ENCODE data around the gene TNFRSF1B.
A peak's percentile ranks its signal among the peaks of the same experiment; 100 is the strongest.

Gene TNFRSF1B

GRCh38 chr1:12176298-12177118 is 9.7 kb downstream of the TNFRSF1B start:
- DNase-seq: no peak

DNA sequence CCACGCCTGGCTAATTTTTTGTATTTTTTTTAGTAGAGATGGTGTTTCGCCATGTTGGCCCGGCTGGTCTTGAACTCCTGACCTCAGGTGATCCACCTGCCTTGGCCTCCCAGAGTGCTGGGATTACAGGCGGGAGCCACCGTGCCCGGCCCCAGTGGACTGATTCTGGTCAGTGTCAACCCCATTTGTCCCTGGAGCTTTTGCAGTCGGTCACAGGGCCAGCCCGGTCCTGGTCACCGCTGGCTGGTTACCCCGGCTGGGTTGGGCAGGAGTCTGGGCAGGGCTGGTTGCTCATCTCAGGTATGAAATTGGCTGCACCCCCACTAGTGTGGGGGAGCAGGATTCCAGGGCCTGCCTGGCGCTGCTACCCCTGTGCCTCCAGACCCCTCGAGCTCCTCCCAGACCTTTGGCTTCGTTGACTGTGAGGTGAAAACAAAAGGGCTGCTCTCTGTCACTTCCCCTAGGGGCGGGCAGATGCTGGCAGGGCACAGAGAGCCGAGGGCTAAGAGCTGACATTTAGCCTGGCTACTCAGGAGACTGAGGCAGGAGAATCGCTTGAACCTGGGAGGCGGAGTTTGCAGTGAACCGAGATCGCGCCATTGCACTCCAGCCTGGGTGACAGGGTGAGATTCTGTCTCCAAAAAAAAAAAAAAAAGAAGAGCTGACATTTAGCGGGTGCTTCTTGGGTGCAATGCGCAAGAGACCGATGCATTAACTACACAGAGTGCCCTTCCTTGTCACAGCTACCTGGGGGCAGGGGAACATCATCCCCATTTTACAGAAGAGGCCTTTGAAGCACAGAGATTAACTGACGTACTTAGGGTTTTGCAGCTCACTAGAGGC is 10.6 kb downstream of the TNFRSF1B start:
- no peak for DNase-seq

GRCh38 chr1:12177999-12178441 is 11.2 kb downstream of the TNFRSF1B start:
- peak; percentile 33 for DNase-seq

GRCh38 chr1:12178511-12178910 is 11.7 kb downstream of the TNFRSF1B start:
- peak; percentile 6 for DNase-seq

DNA sequence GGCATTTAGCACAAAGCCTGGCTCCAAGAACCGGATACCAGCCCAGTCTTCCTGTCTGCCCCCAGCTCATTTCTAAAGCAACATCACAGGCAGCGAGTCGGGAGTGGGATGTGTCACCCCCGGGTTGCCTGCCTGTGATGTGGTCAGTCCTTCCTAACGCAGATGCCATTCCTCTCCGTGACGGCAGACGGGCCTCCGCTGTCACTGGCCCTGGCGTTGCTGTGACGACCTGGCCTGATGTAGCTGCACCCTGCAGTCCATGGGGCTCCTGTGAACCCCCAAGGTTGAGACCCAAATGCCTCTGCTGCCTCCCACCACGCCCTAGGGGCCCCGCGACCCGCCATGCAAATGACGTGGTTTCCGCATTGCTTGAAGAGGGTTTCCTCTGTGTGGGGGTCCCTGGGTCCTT is 12.3 kb downstream of the TNFRSF1B start:
- no peak for DNase-seq

GRCh38 chr1:12179676-12180075 is 12.9 kb downstream of the TNFRSF1B start:
- DNase-seq: no peak

DNA sequence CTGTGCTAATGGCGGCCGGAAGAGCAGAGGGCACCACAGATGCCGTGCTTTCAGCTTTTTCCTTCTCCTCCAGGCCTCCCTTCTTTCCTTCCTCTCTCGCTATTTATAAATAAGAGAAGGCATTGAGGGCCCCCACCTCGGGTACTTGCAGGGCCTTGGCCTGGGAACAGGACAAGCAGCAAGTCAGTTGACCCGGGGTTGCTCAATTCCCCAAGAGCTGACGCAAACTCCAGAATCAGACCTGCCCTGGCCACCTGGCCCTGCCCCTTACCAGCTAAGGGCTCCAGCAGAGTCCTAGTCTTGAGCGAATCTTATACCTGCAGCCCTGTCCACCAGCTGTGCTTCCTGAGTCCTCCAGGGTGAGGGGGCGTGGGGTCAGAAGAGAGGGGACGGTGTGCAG is 13.5 kb downstream of the TNFRSF1B start:
- no peak for DNase-seq

DNA sequence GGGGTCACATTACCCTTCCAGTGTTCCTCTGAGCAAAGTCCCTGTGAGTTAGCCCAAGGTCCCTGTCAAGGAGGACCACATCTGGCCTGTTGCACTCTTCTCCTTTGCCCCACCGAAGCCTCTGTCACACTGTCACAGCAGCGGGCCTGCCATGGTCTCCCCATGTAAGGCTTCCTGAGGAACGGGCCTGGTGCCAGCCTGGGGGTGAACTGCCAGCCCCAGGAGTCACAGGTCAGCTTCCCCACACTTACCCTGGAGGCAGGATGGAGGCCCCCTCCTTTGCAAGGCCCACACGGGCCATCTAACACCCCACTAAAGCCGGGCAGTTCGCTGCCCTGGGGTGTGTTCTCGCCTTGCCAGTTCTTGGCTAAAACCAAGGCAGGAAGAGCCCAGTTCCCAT is 14.1 kb downstream of the TNFRSF1B start:
- DNase-seq: no peak

- no peak for DNase-seq
Observed at GRCh38 chr1:12181568-12181967, 14.8 kb downstream of the TNFRSF1B start.

GRCh38 chr1:12182410-12182984 is 15.7 kb downstream of the TNFRSF1B start:
- no peak for DNase-seq

DNA sequence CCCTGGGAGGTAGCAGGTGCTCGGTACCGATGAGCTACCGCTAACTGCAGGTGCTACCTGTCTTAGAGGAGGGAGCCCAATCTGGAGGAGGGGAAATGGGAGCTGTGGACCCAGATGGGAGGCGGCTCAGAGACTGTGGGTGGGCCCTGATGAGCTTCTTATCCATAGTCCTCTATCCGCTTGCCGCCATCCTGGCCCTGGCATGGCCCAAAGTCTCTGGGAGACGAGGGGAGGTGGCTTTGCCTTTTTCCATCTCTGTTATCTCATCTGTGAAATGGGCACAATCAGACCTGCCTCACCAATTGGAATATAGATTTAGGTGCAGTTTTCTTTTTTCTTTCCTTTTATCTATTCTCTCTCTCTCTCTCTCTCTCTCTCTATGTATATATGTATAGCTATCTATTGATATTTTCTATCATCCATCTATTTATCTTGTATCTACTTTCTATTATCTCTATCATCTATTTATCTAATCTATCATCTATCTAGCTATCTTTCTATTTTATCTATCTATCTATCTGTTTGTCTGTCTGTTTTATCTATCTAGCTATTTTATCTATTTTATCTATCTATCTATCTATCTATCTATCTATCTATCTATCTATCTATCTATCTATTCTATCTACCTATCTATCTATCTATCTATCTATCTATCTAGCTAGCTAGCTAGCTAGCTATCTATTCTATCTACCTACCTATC is 16.5 kb downstream of the TNFRSF1B start:
- DNase-seq: no peak

DNA sequence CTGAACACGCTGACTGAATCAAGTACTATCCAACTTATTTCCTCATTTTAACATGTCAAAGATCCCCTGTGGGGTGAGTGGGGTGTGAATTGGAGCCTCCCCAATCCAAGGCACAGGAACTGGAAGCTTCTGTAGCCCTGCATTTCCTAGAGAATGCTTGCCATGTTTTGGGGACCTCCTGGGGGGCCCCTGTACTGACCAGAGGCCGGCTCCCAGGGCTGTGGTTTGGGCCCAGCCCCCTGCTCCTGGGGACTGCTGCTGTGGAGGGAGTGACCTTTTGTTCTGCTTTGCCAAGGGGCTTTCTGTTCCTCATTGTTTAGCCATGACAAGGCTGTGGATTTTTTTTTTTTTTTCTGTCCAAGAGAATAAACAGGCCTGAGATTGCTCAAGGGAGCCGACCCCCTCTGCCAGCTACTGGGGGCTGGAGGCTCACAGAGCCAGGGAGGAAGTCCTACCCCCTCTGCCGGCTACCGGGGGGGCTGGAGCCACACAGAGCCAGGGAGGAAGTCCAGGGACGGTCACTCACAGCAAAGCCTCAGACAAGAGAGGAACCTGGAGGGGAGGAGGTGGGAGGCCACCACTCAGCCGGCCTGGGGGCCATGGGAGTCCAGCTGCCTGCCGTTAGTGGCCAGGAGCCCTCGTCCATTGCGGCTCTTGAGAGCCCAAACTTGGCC is 17.4 kb downstream of the TNFRSF1B start:
- no peak for DNase-seq

- no peak for DNase-seq
Observed at GRCh38 chr1:12185036-12185917, 18.5 kb downstream of the TNFRSF1B start.

DNA sequence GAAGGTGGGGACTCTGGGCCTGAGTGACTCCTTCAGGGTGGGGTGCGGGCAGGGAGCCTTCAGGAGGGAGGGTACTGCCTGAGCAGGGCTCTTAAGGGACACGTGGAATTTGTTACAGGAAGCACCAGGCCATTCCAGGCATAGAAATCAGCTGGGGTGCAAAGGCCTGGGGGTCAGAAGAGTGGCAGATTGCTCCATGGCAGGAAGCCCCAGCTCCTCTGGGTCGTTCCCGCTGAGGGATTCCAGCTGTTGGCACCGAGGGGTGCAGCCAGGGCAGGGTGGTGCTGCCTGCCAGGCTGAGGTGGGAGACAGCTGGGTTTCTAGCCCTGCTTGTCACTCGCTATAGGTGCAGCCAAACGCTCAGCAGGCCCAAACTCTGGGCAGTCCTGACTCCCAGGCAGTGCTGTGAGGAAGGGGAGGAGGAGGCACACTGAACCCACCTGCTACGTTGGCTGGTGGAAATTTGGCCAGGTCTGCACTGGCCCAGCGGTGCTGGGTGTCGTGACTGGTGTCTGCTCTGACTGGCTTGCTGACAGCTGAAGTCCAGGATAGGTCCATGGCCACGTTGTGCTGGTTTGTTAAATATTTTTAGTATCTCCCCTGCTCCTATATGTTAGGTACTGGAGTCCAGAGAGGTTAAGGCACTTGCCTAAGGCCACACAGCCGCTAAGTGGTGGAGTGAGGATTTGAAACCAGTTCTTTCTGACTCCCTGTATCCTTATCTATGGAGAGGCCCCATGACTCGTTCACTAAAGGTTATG is 19.3 kb downstream of the TNFRSF1B start:
- DNase-seq: no peak

DNA sequence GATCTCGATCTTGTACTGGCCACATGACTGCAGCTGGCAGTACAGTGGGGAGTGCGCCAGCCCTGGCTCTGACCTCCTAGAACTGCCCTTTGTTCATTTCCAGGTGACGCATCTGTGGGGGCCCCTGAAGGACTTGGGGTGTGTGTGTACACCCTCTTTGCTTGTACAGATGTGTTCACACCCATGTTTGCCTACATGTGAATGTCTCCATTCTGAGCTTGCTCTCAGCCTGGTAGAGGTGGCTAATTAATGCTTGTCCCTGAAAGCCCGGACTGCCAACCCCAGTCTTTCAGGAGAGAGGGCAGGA is 19.8 kb downstream of the TNFRSF1B start:
- no peak for DNase-seq

GRCh38 chr1:12188115-12188514 is 21.3 kb downstream of the TNFRSF1B start:
- DNase-seq: no peak

DNA sequence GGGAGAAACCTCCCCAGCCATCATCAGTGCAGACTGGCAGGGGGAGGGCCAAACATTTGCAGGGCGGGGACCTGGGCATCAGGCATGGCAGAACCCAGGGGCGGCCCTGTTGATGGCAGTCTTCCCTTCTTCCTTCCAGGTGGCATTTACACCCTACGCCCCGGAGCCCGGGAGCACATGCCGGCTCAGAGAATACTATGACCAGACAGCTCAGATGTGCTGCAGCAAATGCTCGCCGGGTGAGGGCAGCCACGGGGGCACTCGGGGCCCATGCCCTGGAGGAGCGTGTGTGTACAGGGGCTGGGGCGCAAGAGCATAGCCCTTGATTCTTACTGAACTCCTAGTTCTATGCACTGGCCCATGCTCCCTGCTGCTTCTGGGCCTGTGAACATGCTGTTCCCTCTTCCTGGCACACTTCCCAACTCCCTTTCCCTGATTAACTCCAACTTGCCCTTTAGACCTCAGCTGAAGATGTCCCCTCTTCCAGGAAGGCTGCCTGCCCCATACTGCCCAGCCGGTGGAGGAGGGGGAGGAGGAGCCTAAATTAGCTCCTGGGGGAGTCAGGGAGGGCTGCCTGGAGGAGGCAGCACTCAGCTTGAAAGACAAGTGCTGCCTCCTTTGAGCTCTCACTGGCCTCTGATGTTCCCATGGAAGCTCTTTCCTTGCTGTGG is 22.0 kb downstream of the TNFRSF1B start:
- no peak for DNase-seq

DNA sequence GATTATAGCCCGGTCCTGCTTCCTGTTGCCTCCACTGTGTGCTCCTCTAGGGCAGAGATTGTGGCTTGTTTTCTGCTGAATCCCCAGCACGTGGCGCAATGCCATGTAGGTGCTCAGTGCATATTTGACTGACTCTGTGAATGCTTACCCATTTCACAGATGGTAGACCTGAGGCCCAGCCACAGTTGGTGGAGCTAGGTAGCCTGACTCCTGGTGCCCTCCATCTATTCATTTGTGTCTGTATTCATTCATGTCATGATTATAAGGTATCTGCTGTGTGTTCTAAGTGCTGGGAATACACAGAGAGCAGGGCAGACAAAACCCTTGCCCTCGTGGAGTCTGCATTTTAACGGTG is 22.5 kb downstream of the TNFRSF1B start:
- no peak for DNase-seq

DNA sequence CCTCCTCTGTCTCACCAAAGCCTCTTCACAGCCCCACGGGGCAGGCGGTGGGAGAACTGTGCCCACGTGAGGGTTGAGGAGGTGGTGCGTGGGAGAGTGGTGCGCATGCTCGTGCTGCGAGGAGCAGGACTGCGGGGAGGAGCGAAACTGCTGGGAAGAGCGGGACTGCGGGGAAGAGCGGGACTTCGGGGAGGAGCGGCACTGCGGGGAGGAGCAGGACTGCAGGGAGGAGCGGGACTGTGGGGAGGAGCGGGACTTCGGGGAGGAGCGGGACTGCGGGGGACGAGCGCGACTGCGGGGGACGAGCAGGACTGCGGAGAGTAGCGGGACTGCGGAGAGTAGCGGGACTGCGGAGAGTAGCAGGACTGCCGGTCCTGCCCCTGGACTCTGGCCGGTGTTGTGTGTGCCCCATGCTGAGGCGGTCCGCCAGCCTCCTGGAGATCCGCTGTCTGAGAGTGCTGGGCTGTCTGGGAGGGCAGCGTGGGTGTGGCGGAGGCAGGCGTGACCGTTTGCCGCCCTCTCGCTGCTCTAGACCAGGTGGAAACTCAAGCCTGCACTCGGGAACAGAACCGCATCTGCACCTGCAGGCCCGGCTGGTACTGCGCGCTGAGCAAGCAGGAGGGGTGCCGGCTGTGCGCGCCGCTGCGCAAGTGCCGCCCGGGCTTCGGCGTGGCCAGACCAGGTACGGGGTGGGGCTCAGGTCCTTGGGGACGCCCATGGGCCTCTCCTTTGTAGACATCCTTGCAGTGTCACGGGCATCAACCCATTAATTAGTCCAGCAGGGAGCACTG is 24.6 kb downstream of the TNFRSF1B start:
- DNase-seq: no peak

Measured in NCI-H2171 treated with DMSO at 0.1 percent for 48 hours (cell line).